Measurements from ENCODE around the gene CEP112. TPM values are rescaled to one million over a fixed set of nuclear protein-coding genes. Genes with fewer than 3 reads are reported as not detected.

Gene CEP112
- total and polyA plus RNA-seq, 2 of the 8 experiments (the other 6 are each of a cell fraction or from before 2014, with no cell fraction given), result 0.62 to 3.1 TPM

GRCh38 chr17:65817951-65818350 is 374.0 kb downstream of the CEP112 start:
- Histone ChIP-seq H4K5ac (ENCODE audit: insufficient read length, low read depth, low read length) (no peak overlapping the region), H2BK20ac (ENCODE audit: low read length) (no peak overlapping the region), H3K18ac (ENCODE audit: extremely low read depth, low read length) (no peak overlapping the region), H2BK15ac (ENCODE audit: low read length) (no peak overlapping the region), H3K4ac (replicated peaks; ENCODE audit: insufficient read length, low read depth, low read length) (no peak overlapping the region), H4K8ac (ENCODE audit: extremely low read depth, insufficient read depth, low read length) (no peak overlapping the region), H3K14ac (ENCODE audit: insufficient read length) (no peak overlapping the region), H2AFZ (ENCODE audit: low read length) (no peak overlapping the region), H3K56ac (replicated peaks; ENCODE audit: insufficient read length, low read depth, low read length) (no peak overlapping the region), H4K91ac (replicated peaks; ENCODE audit: insufficient read length, low read length) (no peak overlapping the region), H2BK120ac (replicated peaks; ENCODE audit: low read depth, low read length) (no peak overlapping the region), H2BK12ac (ENCODE audit: low read depth, low read length) (no peak overlapping the region), H2AK5ac (ENCODE audit: low read depth, low read length) (no peak overlapping the region), H3K9ac (replicated peaks in 1 of 4; ENCODE audit: extremely low read depth in 1 of 4, low read depth in 3 of 4, low read length in 3 of 4) (no peak overlapping the region), H3K79me1 (ENCODE audit: low read depth, low read length) (no peaks in the 10 kb centered on the region), H3K9me3 (ENCODE audit: insufficient read depth in 2 of 2, low read depth in 1 of 2, low read length in 1 of 2) (no peaks in the 10 kb centered on the region), H3K79me2 (ENCODE audit: control insufficient read depth in 1 of 2, insufficient read depth in 2 of 2, low read length in 2 of 2) (no peaks in the 10 kb centered on the region), H3K23me2 (ENCODE audit: low read depth, low read length) (no peaks in the 10 kb centered on the region), H3K27me3 (replicated peaks in 1 of 4; ENCODE audit: control insufficient read depth in 3 of 4, extremely low read depth in 1 of 4, insufficient read depth in 3 of 4, low read length in 3 of 4) (no peaks in the 10 kb centered on the region), H3K27ac (ENCODE audit: low read depth, low read length) (no peak overlapping the region), H3K4me1 (replicated peaks in 1 of 4; ENCODE audit: control insufficient read depth in 3 of 4, insufficient read depth in 4 of 4, low read length in 3 of 4) (no peaks in the 10 kb centered on the region), H2BK5ac (ENCODE audit: low read depth, low read length) (no peak overlapping the region), H3K36me3 (ENCODE audit: control insufficient read depth in 2 of 4, insufficient read depth in 4 of 4, low read length in 3 of 4) (no peaks in the 10 kb centered on the region), H3K23ac (ENCODE audit: insufficient read length) (no peak overlapping the region), H4K20me1 (replicated peaks in 1 of 2; ENCODE audit: control insufficient read depth in 1 of 2, insufficient read depth in 2 of 2, low read length in 2 of 2) (no peaks in the 10 kb centered on the region), H3K4me2 (ENCODE audit: insufficient read depth in 1 of 2, low read depth in 2 of 2, low read length in 2 of 2) (no peak overlapping the region), H3K4me3 (ENCODE audit: extremely low read depth in 1 of 4, insufficient read depth in 2 of 4, low read depth in 3 of 4, low read length in 4 of 4) (no peak overlapping the region)
- 86% methylated on average over 4 of the region's 4 CpGs; no CpG with 5 or more reads in 1 of the 2 experiments for WGBS, 2 experiments (ENCODE audit: extremely low coverage in 1 of 2, insufficient coverage in 1 of 2, insufficient read length in 1 of 2, insufficient replicate concordance in 2 of 2, low coverage in 1 of 2, low lambda C conversion rate in 2 of 2, missing lambda C conversion rate in 1 of 2)
- FAIRE-seq (no peak), DNase-seq (ENCODE audit: low read depth in 1 of 2, low spot score in 2 of 2) (no peak)
- ChIA-PET POLR2A (ENCODE audit: partially characterized antibody) (no interaction called here), CTCF (ENCODE audit: partially characterized antibody) (interaction anchor here (1.0 to 1.4 kb wide), 3 partner anchors 10 to 29 kb away, joined by 3 to 7 read pairs (median 4); no protein-coding TSS in a partner anchor)
- TF ChIP-seq GTF2F1 (IDR thresholded peaks at IDR 0.05; ENCODE audit: borderline replicate concordance, low read depth, low read length) (no peak), SP4 (IDR thresholded peaks at IDR 0.05; ENCODE audit: low read length) (no peak), CTCF (IDR thresholded peaks at IDR 0.05; ENCODE audit: control extremely low read depth in 1 of 3, insufficient read depth in 1 of 3, low read depth in 1 of 3, low read length in 3 of 3) (no peak), KDM4A (IDR thresholded peaks at IDR 0.05; ENCODE audit: low read depth, low read length, severe bottlenecking) (no peak), SIRT6 (IDR thresholded peaks at IDR 0.05; ENCODE audit: low read length) (no peak), TCF12 (IDR thresholded peaks at IDR 0.05; ENCODE audit: low read depth, low read length) (no peak), PHF8 (conservative IDR thresholded peaks at IDR 0.05; ENCODE audit: low read depth, low read length) (no peak), NRF1 (IDR thresholded peaks at IDR 0.05; ENCODE audit: low read depth, low read length) (no peak), USF2 (IDR thresholded peaks at IDR 0.05; ENCODE audit: low read length) (no peak), CHD1 (IDR thresholded peaks at IDR 0.05; ENCODE audit: low read depth, low read length) (no peak), TAF1 (IDR thresholded peaks at IDR 0.05; ENCODE audit: low read depth, low read length) (no peak)

Measured in H1 (cell line).